ENCODE data around the gene ASTL.

ASTL gene

DNA sequence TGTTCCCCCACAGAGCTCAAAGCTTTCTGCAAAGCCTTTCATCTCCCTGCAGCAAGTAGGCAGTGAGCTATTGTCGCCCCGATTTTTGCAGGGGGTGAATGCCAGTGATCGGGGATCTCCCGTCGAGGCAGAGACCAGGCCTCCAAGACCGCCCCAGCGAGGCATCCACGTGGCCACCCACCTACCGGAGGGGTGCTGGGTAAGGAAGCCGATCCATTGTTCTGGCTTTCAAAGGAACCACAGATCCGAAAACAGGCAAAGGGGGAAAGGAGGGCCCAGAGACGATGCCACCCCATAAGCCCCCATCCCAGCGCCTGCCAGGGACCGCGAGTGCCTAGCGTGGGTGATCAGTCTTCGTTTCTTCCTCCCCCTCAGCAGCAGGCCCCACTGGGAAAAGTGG, 24.4 kb downstream of the ASTL start:
- TF ChIP-seq CTCF (conservative IDR thresholded peaks at IDR 0.05; ENCODE audit: control insufficient read depth, insufficient read depth, low read depth, low read length): no peak
- no peak overlapping the region for H3K4me3 ChIP-seq (ENCODE audit: control insufficient read depth, low read depth, low read length)
- DNase-seq (ENCODE audit: low read depth): no peak

- TF ChIP-seq CTCF (conservative IDR thresholded peaks at IDR 0.05; ENCODE audit: control insufficient read depth, insufficient read depth, low read depth, low read length): no peak
- no peak for DNase-seq (ENCODE audit: low read depth)
These were observed 25.0 kb downstream of the ASTL start for GRCh38 chr2:96113367-96113677.

DNA sequence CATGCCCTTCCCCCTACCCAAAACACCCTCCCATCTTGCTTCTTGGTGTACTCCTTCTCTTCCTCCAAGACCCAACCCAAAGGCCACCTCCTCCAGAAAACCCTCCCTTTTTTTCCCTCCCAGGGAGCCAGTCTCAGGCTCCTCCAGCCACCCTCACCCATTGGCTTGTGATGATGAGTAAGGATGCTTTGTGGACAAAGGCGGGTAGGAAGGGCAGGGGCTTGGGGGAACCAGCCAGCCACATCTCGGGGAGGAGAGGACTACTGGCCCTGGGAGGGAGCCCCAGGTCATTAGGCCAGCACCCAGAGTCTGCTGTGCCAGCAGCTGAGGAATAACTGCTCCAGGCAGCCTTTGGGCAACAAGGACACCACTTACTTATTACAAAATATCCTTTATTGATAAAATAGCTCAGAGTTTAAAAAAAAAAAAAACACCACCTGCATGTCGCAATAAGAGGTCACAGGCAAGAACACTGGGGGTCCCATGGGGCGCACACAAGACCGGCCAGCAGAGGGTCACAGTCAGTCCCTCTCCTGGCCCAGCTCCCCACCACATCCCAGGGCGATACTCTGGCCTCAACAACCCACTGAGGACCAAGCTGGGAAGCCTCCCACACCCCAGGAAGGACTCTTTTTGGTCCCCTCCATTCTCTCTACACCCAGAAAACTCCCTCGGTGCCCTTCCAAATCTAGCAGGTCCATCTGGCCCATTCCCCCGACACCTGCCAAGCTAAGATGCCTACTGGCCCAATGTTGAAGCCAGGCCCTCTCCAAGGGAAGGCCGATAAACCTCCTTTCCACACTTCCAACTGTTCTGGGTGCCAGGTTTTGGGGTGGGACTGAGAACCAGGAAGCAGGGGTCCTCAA, 25.6 kb downstream of the ASTL start:
- DNase-seq (ENCODE audit: low read depth): no peak
- no peak for TF ChIP-seq CTCF (conservative IDR thresholded peaks at IDR 0.05; ENCODE audit: control insufficient read depth, insufficient read depth, low read depth, low read length)
- H3K4me3 ChIP-seq (ENCODE audit: control insufficient read depth, low read depth, low read length): no peak overlapping the region

More at GRCh38 chr2:96113367-96113677, 25.0 kb downstream of the ASTL start:
- no peak overlapping the region for H3K4me3 ChIP-seq (ENCODE audit: control insufficient read depth, low read depth, low read length)

DNA sequence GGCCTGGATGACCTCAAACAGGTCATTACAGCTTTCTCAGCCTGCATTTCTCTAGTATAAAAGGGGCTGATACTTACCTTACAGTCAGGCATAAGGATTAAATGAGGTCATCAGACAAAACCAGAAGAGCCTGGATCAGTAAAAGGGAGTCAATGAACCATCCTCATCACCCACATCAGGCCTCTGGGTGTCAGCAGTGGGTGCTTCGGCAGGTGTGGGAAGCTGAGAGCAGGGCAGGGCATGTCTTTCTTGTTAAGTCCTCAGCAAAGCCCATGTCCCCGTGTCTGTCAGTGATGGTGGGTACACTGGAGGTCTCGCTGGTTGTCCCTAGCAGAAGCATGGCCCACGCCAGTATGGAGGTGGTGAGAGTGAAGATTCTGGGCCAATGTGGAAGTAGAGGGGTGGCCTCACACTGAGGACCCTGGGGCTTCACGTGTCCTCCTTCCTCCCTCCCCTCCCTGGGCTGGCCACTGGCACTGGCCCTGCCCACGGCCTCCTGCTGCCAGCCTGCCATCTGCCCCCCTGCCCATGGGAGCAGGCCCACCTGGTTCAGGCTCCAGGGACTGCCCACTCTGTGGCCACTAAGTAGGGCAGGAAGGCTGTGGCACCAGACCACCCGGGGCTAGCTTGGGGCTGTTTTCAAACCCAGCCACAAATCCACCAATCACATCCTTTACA, 26.3 kb downstream of the ASTL start:
- DNase-seq (ENCODE audit: low read depth): no peak
- no peak for TF ChIP-seq CTCF (conservative IDR thresholded peaks at IDR 0.05; ENCODE audit: control insufficient read depth, insufficient read depth, low read depth, low read length)
- no peak overlapping the region for H3K4me3 ChIP-seq (ENCODE audit: control insufficient read depth, low read depth, low read length)

- no peak for DNase-seq (ENCODE audit: low read depth)
- no peak for TF ChIP-seq CTCF (conservative IDR thresholded peaks at IDR 0.05; ENCODE audit: control insufficient read depth, insufficient read depth, low read depth, low read length)
- no peak overlapping the region for H3K4me3 ChIP-seq (ENCODE audit: control insufficient read depth, low read depth, low read length)
These were observed 27.1 kb downstream of the ASTL start for GRCh38 chr2:96111257-96111640.

DNA sequence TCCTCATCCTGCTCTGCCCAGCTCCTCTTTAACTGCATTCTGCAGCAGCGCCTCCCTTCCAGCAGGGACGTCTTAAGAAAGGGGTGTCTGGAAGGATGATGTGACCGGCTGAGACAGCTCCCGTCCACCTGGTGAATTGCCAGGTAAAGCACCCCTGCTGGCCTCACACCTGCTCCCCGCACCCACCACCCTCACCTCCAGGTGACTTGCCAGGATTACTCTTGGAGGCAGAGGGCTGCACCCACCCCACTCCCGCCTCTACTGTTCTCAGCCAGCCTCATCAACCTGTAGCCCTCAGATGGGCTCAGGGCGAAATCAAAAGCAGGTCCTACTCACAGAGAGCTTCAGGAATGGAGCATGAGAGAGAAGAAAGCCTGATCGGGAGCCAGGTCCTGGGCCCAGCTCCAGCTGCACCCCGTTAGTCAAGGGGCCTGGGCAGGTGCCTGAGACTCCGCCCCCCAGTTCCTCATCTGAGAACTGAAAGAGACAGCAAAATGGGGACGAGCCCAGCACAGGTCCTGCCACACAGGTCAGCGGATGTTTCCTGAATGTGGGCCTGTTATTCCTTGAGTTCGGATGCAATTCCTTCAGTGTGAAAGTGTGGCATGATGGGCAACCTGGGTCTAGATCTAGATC, 27.6 kb downstream of the ASTL start:
- H3K4me3 ChIP-seq (ENCODE audit: control insufficient read depth, low read depth, low read length): no peak overlapping the region

More for the DNA sequence above, 27.6 kb downstream of the ASTL start:
- TF ChIP-seq CTCF (conservative IDR thresholded peaks at IDR 0.05; ENCODE audit: control insufficient read depth, insufficient read depth, low read depth, low read length): no peak
- DNase-seq (ENCODE audit: low read depth): no peak
